BE2C (cell line): ENCODE results near the gene ARHGAP19.
A peak's percentile ranks its signal among the peaks of the same experiment; 100 is the strongest.

Experiments
- DNase-seq: peaks from one replicate; pipeline ENCODE4 v3.0.0-alpha.2; 2020
- H3K27me3 ChIP-seq: fragments of 250-450 bp; sonication (Bioruptor Pico); 2 replicates; pipeline ENCODE4 v1.5.1; 2020; ENCODE audit warnings: mild to moderate bottlenecking
- H3K36me3 ChIP-seq: fragments of 250-450 bp; sonication (Bioruptor Pico); 2 replicates; pipeline ENCODE4 v1.5.1; 2020; ENCODE audit warnings: mild to moderate bottlenecking
- H3K4me1 ChIP-seq: fragments of 250-450 bp; sonication (Bioruptor Pico); 2 replicates; pipeline ENCODE4 v1.5.1; 2020
- H3K4me3 ChIP-seq: 2 replicates; pipeline ENCODE4 v1.5.1; 2011; ENCODE audit warnings: low read depth, low read length
- H3K9me3 ChIP-seq: fragments of 250-450 bp; sonication (Bioruptor Pico); 2 replicates; pipeline ENCODE4 v1.5.1; 2020
- CTCF ChIP-seq: IDR thresholded peaks from 2 replicates; pipeline ENCODE4 v1.5.1; 2012; ENCODE audit warnings: mild to moderate bottlenecking, low read depth, low read length

The ARHGAP19 gene

GRCh38 chr10:97203220-97203619 lies 89.2 kb downstream of the ARHGAP19 start:
- H3K36me3 ChIP-seq: no peaks in the 10 kb centered on the region
- DNase-seq: no peak
- H3K4me1 ChIP-seq: no peaks in the 10 kb centered on the region
- no peak overlapping the region for H3K4me3 ChIP-seq
- H3K27me3 ChIP-seq: no peaks in the 10 kb centered on the region
- no peaks in the 10 kb centered on the region for H3K9me3 ChIP-seq
- TF ChIP-seq CTCF: no peak

GRCh38 chr10:97200616-97201015 lies 91.8 kb downstream of the ARHGAP19 start:
- H3K36me3 ChIP-seq: no peaks in the 10 kb centered on the region
- no peak for TF ChIP-seq CTCF
- H3K9me3 ChIP-seq: no peaks in the 10 kb centered on the region
- H3K27me3 ChIP-seq: no peaks in the 10 kb centered on the region
- no peak for DNase-seq
- H3K4me1 ChIP-seq: no peaks in the 10 kb centered on the region
- no peak overlapping the region for H3K4me3 ChIP-seq

- no peak for DNase-seq
- no peak for TF ChIP-seq CTCF
- no peaks in the 10 kb centered on the region for H3K36me3 ChIP-seq
- H3K27me3 ChIP-seq: no peaks in the 10 kb centered on the region
- no peaks in the 10 kb centered on the region for H3K9me3 ChIP-seq
- no peak overlapping the region for H3K4me3 ChIP-seq
- no peaks in the 10 kb centered on the region for H3K4me1 ChIP-seq
Measured at GRCh38 chr10:97199152-97199551, 93.3 kb downstream of the ARHGAP19 start.

- no peaks in the 10 kb centered on the region for H3K36me3 ChIP-seq
- no peak for TF ChIP-seq CTCF
- no peak for DNase-seq
- H3K4me1 ChIP-seq: no peaks in the 10 kb centered on the region
- no peaks in the 10 kb centered on the region for H3K9me3 ChIP-seq
- no peak overlapping the region for H3K4me3 ChIP-seq
- no peaks in the 10 kb centered on the region for H3K27me3 ChIP-seq
Measured at GRCh38 chr10:97197030-97197500, 95.4 kb downstream of the ARHGAP19 start.

- Histone ChIP-seq H3K4me1 (no peaks in the 10 kb centered on the region), H3K27me3 (no peaks in the 10 kb centered on the region), H3K36me3 (no peaks in the 10 kb centered on the region), H3K4me3 (peak overlapping the region; percentile 71), H3K9me3 (no peaks in the 10 kb centered on the region)
- DNase-seq: peak; percentile 70
- TF ChIP-seq CTCF: peak; percentile 84
Measured at GRCh38 chr10:97196223-97197029, 96.0 kb downstream of the ARHGAP19 start.

- Histone ChIP-seq H3K9me3 (no peaks in the 10 kb centered on the region), H3K36me3 (no peaks in the 10 kb centered on the region), H3K4me1 (no peaks in the 10 kb centered on the region), H3K27me3 (no peaks in the 10 kb centered on the region), H3K4me3 (peak overlapping the region; percentile 71)
- DNase-seq: no peak
- TF ChIP-seq CTCF: no peak
Measured at GRCh38 chr10:97195706-97196222, 96.7 kb downstream of the ARHGAP19 start.
